ENCODE data around the gene GPSM3.
"Not testable (repeated sequence)": the region's sequence is repeated elsewhere in the genome, so short reads cannot be mapped to it uniquely, and the experiment has no call there.

Gene GPSM3, protein sequence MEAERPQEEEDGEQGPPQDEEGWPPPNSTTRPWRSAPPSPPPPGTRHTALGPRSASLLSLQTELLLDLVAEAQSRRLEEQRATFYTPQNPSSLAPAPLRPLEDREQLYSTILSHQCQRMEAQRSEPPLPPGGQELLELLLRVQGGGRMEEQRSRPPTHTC

DNA sequence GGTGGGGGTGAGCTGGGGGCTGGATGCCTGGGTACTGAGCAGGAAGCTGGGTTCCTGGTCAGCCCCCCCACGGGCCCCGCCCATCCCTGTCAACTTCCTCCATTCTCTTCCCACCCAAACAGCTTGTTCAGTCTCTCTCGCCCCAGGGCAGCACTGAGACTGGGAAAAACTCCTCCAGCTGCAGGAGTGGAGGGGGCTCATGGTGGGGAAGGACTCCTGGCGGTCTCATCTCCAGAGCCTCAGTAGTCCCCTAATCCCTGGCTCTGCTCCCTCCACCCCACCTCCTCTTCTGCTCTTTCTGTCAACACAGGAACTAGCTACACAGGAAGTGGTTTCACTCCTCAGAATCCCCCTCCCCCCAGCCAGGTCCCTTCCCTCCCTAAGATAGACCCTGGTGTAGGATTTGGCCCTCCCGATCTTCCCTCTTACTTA is at the start of gene GPSM3:
TSS of gene GPSM3 (minus strand) at position 36 of the 432 bp plus-strand sequence. CDS start 130 bp downstream, outside the sequence.
- peak; percentile 60 for DNase-seq

GRCh38 chr6:32240686-32241085 is 48.2 kb upstream of the GPSM3 start:
- no peak for DNase-seq

GRCh38 chr6:32239462-32239861 is 47.0 kb upstream of the GPSM3 start:
- DNase-seq, result no peak

DNA sequence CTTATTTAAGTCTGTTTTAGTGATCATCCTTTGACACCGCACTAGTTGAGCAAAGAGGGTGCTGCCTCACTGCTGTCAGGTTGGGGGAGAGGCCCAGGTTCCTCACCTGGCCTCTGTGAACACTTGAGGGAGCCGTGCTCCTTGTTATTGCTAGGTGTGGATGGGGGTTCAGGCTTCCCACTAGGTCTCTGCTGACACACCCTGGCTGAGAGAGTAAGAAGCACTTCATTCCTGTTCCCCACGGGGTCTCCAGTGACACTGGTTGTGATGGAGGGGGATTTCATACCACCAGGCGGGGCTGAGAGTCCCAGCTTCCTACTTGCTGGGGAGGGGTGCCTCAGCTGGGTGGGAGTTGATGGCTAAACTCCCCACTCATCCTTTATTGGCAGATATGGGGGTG is 42.5 kb upstream of the GPSM3 start:
- DNase-seq, result peak; percentile 40

DNA sequence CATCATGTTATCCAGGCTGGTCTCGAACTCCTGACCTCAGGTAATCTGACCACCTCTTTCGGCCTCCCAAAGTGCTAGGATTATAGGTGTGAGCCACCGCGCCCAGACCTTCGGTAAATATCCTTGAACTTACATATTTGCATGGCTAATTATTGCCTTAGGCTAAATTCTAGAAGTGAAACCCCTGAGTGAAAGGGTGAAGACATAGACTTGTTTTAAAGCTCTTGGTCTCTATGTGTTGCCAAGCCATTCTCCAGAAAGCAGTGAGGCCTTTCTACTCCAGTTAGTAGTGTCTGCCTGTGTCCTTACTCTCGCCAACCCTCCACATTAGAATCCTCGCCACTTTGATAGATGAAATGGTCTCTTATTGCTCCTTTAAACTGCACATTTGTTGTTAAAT is 34.0 kb upstream of the GPSM3 start:
- peak; percentile 16 for DNase-seq

- peak; percentile 60 for DNase-seq
Observed at GRCh38 chr6:32224696-32225095, 32.3 kb upstream of the GPSM3 start.

DNA sequence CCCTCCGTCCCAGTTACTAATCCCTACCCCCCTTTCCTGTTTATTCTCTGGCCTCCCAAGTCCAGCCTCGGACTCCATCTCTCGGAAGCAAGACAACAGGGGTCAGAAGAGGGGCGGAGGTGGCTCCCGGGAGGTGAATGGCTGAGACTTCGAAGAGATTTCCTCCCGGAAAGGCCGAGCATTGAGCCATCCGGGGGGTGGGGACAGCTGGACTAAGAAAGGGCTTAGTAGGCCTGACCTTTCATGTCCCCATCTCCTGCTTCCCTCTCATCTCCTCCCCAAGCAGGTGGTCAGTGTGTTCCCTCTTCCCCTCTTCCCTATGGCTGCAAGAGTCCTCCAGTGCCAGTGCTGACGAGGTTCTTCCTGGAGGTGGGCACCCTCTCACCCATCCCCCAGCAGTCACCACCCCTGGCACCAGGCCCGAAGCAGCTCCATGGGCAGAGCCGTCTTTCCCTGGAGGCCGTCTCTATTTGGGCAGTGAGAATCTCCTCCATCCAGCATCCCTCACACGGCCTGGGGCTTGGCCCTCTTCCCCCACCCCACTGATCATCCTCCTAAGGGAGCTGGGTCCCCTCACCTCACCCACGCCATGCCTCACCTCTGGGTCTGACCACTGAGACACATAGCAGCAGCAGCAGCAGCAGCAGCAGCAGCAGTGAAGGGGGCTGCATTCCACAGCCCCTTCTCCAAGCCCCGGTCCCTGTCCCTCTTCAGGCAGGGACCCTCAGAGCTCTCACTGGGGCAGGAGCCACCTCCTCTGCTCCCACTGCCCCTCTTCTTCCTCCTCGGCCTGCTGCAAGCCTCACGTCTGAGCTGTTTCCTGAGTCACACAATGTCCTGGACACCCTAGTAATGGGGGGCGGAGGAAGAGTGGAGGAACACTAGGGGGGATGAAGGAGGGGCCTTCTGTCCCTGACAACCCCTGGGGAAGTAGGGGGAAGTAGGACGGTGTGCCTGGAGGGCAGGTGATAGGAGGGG is 31.1 kb upstream of the GPSM3 start, which contains the start of gene NOTCH4:
TSS of gene NOTCH4 (minus strand) at position 810 of the 978 bp plus-strand sequence. CDS start at position 671, 139 bp downstream.
- DNase-seq, result no peak

- DNase-seq, result no peak
Observed at GRCh38 chr6:32222333-32223230, 30.1 kb upstream of the GPSM3 start.

GRCh38 chr6:32220021-32220420 is 27.6 kb upstream of the GPSM3 start:
- no peak for DNase-seq

GRCh38 chr6:32218167-32218566 is 25.7 kb upstream of the GPSM3 start:
- DNase-seq, result no peak

DNA sequence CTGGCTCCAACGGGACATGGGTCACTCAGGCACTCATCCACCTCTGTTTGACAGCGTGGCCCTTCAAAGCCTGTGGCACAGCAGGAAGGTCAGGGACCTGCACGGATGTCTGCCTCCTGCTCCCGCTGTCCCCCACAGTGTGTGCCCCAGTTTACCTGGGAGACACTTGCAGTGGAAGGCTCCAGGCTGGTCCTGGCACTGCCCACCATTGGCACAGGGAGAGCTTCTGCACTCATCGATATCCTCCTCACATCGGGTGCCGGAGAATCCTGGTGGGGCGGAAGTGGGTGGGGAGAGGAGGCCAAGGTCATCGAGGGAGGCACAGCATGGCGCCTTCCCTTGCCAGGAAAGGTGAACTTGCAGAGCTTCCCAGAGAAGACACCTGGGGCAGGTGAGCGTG is 24.6 kb upstream of the GPSM3 start:
- DNase-seq, result no peak

GRCh38 chr6:32216285-32216684 is 23.8 kb upstream of the GPSM3 start:
- no peak for DNase-seq

DNA sequence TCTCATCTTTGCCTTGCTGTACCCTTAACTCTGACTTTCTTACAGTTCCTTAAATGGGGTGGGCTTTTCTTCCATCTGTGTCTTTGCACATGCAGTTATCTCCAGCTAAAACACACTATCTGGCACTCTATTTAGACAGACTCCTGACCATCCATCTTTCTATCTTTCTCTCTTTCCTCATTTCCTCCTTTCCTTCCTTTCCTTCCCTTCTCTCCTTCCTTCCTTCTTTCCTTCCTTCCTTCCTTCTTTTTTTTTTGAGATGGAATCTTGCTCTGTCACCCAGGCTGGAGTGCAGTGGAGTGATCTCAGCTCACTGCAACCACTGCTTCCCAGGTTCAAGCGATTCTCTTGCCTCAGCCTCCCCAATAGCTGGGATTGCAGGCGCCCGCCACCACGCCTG is 23.2 kb upstream of the GPSM3 start:
- no peak for DNase-seq

- no peak for DNase-seq
Observed at GRCh38 chr6:32214126-32214525, 21.7 kb upstream of the GPSM3 start.

GRCh38 chr6:32213649-32214048 is 21.2 kb upstream of the GPSM3 start:
- DNase-seq, result no peak

DNA sequence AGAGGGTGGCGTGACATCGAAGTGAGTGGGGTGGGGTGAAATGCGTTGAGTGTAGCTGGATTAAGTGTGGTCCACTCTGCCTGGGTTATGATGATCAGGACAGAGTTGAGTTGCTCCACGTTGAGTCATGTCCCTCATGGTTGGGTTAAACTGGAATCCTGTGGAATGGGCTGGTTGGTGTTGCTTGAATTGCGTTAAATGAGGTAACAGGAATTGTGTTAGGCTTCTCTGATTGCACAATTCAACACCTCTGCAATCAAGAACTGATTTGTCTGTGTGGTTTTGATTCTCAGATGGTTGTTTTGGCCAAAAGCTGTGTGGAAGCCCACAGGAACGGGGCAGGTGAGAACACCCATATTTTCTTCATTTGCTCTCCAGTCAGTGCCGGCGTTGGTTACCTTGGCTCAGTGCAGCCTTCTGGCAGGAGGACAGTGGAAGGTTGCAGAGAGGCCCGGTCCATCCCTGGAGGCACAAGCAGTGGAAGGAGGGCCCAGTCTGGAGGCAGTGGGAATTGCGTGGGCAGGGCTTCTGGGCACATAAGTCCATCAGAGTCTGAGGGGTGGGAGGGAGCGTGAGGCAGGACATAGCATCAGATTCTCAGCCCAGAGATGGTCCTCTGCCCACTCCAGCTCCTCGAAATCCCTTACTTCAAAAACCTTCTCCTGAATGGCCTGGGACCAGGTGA is 19.8 kb upstream of the GPSM3 start:
- DNase-seq, result no peak

- DNase-seq, result not testable (repeated sequence)
Observed at GRCh38 chr6:32211432-32211831, 19.0 kb upstream of the GPSM3 start.

DNA sequence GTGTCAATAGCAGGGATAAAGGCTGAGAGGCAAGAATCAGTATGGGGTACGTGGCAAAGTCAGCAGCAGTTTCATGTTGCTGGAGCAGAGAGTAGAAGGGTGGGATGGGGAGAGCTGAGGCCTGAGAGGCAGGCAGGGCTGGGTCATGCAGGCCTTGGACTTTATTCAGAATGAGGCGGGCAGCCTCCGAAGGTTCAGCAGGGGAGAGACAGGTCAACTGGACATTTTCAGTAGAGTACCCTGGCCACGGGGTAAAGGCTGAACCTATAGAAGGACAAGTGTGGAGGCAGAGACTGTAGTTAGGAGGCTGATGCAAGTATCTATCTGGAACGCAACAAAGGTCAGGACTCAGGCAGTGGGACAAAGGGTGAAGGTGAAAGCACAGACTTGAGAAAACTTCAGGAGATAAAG is 17.8 kb upstream of the GPSM3 start:
- no peak for DNase-seq

DNA sequence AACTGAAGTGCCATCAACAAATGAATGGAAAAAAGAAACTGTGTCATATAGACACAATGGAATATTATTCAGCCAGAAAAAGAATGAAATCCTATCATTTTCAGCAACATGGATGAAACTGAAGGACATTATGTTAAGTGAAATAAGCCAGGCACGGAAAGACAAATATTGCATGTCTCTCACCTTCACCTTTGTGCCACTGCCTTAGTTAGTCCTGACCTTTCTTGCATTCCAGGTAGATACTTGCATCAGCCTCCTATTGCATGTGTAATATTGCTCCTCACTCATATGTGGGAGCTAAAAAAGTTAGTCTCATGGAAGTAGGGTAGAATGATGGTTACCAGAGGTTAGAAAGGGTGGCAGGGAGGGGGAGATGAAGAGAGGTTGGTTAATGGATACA is 16.6 kb upstream of the GPSM3 start:
- DNase-seq, result no peak

DNA sequence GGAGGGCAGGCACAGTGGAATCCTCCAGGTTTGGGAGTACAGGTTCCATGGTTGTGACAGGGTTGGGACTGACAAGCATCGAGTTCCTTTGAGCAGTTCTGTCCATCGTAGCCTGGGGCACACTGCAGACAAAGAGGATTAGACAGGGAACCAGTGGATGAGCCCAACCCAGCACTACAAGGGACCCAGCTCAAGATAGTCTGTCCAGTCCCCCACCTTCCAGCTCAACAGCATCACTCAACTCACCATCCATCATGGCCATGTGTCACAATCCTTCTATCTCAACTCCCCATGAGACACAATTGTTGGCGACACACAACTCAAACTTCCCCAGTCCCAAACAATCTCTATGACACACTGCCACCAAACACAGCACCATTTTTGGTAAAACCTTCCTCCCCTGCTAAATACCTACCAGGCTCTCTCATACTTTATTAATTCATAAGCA is 11.8 kb upstream of the GPSM3 start:
- no peak for DNase-seq

DNA sequence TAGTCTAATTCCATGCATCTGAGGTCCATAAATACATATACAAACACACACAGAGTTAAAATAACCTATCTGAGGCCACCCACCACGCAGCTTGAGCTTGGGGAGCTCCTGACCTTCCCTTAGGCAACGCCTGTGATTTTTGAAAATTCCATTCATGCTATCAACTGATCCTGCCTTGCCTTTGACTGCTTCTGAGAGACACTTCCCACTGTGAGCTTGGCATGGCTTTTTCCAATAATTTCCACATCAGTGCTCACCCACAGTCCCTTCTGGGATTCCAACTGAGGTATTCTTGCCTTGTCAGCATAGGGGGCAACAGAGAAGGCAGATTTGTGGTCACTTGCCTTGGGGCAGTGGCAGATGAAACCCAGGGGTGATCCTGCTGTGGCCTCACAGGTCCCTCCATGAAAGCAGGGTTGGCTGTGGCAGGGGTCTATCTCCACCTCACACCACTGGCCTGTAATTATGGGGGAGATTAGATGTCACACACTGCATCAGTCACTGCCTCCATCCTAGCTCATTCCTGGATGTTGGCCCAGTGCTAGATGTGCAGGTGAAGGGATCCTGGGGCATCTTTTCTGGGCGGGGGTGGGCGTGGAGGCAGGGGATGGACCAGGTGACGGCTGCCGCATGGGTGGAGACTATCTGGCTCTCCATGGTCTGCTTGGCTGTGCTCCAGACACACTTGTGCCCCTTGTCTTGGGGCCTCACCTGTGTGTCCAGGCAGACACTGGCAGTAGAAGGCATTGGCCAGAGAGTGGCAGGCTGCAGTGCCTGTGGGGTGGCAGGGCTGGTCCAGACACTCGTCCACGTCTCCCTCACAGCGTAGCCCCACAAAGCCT is 11.2 kb upstream of the GPSM3 start:
- DNase-seq, result no peak

Measured in RPMI8226 (cell line).